Sigmoid colon (tissue), 3 donors: ENCODE results near the gene TTC3.

Experiments
- POLR2A ChIP-seq, 2 donors: fragments of 450-650 bp; IDR thresholded peaks; one replicate each; pipeline ENCODE4 v1.6.1; 2016; ENCODE audit warnings: antibody characterized with exemption in 2 of 2, mild to moderate bottlenecking in 2 of 2, moderate library complexity in 2 of 2
- TF ChIP-seq, protein P1 (sequence below), 4 experiments: fragments of 450-650 bp in 3 of 4; fragments of 200-600 bp in 1 of 4; IDR thresholded peaks; one replicate each; pipeline ENCODE4 v1.5.1; 2016 to 2019; ENCODE audit warnings: antibody characterized with exemption in 4 of 4, mild to moderate bottlenecking in 3 of 4, moderate library complexity in 2 of 4

- no peak for TF ChIP-seq POLR2A (IDR thresholded peaks at IDR 0.05)
- TF ChIP-seq, protein P1, sequence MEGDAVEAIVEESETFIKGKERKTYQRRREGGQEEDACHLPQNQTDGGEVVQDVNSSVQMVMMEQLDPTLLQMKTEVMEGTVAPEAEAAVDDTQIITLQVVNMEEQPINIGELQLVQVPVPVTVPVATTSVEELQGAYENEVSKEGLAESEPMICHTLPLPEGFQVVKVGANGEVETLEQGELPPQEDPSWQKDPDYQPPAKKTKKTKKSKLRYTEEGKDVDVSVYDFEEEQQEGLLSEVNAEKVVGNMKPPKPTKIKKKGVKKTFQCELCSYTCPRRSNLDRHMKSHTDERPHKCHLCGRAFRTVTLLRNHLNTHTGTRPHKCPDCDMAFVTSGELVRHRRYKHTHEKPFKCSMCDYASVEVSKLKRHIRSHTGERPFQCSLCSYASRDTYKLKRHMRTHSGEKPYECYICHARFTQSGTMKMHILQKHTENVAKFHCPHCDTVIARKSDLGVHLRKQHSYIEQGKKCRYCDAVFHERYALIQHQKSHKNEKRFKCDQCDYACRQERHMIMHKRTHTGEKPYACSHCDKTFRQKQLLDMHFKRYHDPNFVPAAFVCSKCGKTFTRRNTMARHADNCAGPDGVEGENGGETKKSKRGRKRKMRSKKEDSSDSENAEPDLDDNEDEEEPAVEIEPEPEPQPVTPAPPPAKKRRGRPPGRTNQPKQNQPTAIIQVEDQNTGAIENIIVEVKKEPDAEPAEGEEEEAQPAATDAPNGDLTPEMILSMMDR (IDR thresholded peaks at IDR 0.05) = no peak
These were observed 123.8 kb downstream of the TTC3 start for GRCh38 chr21:37196847-37197246.
